Measurements from ENCODE around the gene ITPA.

Gene ITPA

DNA sequence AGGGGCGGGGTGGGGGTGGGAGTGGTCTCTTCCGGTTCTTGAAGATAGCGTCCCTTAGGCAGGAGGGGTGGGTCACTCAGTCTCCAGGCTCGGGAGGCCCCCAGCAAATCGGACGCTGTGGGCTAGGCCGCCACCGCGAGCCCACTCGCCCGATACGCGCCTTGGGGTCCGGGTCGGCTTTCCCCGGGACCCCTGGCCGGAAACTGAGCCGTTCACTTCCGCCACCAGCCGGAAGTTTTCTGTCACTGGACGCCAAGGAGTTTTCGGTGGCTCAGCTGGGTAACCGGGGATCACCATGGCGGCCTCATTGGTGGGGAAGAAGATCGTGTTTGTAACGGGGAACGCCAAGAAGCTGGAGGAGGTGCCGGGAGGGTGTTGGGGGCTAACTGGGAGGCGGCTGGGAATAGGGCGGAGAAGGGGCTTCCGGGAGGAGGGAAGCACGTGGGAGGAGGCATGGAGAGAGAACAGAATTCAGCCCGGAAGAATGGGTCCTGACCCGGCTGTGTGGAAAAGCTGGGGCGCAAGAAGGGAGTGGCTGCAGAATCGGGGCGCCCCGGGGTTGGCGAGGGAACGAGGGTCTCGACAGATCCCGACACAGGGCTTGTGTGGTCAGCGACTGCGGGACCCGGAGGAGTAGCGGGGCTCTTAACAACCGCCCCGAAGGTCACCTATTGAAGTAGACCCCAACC is at the start of gene ITPA:
ITPA (plus strand) TSS at position 242 of the 689 bp plus-strand sequence; CDS start at position 296, 54 bp downstream.
- DNase-seq, result peak; percentile 74

DNA sequence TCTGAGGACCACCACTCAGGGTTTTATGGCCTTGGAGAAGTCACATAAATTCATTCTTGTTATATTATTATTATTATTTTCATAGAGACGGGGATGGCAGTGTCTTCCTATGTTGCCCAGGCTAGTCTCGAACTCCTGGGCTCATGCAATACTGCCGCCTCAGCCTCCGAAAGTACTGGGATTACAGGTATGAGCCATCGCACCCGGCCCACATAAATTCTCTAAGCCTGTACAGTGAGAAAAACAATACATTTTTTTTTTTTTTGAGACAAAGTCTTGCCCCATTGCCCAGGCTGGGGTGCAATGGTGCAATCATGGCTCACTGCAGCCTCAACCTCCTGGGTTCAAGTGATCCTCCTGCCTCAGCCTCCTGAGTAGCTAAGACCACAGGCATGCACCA is 48.9 kb upstream of the ITPA start:
- DNase-seq, result no peak

DNA sequence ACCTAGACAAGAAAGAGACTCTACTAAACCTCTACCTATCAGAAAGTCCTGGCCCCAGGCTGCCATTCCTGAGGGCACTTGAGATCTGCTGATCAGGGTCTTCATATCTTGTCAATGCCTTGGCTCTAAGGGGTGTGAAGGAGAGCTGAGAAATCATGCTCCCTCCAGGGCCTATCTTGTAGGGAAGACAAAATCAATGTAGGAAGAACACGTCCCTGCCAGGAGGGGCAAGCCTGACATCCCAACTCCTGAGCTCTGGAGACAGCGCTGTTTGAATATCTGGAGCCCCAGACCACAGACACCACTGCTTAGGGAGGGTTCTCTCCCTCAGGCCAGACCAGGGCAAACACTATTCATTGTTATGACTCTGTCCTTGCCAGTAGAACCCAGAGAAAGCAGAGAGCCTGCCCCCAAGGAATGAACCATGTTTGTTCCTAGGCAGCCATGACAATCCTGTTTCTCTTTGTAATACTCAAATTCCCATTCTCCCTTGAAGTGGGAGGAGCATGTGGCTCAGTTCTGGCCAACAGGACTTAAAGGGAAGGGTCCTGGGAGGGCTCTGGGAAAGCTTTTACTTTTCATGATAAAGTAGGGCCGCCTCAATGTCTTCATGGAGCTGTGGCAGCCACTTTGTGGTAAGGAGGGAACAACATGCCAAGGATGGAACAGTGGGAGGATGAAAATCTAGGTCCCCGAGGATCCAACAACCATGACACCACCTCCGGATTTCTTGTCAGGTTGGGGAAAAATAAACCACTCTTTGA is 47.8 kb upstream of the ITPA start:
- DNase-seq, result no peak

DNA sequence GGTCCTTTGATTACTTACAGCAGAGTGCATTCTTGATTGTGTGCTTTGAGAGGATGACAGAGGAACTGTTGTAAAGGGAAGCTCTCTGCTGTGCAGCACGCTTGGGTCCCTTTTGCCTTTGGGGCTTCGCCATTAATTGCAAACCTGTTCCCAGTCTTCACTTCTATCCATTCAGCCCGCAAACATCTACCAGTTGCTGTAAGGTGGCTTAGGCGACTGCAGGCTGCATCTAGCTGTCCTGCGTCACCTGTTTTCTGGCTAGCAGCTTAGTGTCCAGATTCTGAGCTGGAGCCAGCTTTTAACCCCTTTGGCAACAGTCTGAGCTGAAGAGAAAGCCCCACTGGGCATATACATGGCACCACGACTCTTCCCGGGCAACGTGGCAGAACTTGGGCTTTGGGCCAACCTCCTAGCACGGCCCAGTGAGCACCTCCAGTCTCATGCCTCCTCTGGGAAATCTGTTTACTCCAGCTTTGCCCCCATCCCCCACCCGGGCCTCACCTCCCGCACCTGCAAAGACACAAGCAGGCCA is 47.2 kb upstream of the ITPA start:
- no peak for DNase-seq

DNA sequence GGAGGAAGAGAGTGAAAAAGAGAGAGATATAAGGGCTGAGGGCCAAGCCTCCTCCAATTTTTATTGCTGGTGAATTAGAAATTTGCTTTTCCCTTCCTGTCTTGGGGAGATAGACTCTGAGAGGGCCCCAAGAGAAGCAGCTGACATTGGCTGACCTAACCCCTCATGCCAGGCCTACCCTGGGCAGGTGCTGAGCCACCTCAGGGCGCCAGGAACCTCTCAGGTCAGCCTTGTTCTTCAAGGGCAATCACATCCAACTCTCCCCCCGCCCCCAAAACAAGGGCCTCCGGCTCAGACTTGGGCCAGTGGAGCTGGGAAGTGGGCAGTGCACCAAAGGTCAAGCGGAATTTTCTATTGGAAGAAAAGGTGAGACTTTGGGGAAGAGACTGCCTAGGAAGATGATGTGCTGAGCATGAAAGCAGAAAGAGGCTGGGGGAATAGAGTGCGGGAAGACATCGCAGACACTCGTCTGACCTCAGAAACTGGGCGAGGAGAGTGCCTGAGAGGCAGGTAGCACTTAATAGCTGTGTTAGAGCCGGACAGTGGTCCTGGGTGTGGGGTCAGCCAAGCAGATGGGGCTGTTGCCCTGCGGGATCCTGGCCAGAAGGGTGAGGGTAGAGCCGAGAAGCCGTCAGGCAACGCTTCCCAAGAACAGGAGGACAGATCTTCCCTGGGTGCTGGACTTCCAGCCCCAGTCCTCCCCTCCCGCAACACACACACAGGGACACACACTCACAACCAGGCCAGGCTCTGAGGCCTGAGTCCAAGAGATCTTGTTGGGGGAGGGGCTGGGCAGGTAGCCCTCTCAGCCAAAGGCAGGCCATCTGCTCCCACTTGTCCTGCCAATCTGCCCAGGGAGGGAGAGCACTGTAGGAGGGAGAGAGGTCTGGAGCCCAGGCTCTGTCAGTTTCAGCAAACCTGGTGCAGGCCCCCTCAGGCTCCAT is 45.9 kb upstream of the ITPA start:
- no peak for DNase-seq

DNA sequence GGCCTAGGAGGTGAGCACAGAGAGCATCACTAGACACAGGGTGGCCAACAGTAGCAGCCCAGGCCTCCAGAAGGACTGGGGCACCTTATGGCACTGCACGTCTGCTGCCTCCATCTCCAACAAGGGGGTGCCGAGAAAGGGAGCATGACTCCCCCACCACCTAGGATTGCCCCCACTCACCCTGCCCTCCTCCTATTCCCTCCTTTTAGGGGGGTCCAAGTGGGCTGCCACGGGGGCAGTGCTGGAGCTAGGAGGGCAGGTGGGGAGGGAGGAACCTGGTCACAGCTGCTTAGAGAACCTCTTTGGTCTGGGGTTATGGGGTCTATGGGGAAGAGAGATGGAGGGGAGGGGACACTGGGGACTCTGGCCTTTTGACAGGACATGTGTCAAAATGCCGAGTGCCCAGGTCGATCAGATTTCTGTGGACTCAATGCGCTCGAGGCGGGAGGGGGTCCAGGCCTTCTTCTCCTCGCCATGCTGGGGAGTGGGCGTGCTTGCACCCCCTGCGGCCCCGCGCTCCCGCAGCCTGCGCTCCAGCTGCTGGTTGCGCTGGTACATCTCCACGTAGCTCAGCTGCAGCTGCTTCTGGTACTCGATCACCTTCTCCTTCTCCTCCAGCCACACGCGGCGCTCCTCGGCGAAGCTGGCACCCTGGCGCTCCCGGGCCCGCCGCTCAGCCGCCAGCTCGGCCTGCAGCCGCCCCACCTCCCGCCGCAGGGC is 45.1 kb upstream of the ITPA start:
- DNase-seq, result no peak

DNA sequence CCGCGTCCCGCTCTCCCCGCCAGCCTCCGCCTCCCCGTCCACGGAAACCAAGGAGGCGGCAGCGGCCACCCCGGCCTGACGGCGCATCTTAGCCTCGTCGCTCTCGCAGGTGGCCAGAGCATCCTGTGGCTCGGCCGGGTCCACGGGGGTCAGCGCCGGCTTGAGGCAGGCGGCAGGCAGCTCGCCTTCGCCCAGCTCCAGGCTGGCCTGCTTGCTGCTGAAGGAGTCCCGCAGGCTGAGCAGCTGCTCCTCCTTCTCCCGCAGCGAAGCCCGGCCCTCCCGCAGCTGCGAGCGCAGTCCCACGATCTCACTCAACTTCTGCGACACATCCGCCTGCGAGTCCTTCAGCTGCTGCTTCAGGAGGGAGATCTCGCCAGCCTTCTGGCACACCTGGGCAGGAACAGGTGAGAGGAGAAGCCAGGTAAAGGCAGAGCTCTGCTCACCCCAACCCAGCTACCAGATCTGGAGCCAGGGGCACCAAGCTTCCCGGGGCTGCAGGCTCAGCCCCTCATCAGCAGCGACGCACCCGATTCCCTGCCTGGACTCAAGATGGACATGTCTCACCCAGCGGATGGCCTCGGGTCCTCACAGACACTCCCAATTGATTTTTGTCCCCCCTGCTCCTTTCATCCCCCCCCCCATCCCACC is 44.4 kb upstream of the ITPA start:
- DNase-seq, result no peak

DNA sequence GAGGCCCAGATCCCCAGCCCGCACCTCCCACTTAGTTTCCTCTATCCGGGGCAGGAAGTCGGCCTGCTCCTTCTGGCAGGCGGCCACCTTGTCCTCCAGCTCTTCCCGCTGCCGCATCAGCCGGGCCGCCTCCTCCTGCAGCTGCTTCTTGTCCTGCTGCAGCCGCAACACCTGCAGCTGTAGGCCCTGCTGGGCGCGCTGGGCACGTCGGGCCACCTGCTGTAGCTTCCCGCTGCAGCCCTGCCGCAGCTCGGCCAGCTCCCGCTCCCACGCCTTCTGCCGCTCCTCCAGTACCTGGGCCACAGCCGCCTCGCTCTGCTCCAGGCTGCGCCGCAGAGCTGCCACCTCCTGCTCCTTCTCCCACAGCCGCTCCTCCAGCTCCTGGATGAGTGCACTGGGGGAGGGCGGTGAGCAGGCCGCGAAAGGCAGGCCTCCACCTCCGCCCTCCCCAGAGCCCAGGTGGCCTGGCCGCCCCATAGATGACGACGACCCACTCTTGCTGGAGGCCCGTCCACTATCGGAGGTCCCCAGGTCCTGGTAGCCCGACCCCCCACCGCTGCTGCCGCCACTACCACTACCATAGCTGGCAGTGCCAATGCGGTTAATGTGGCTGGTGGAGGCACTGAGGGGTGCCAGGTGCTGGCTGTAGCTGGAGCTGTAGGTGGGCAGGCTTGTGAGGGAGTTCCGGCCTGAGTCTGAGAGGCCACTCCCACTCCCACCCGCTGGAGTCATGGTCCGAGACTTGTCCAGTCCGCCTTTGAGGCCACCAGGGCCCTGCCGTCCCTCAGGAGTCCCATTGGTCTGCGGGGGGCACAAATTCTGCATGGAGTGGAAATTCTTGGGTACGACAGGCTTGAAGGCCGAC is 43.6 kb upstream of the ITPA start:
- DNase-seq, result no peak

DNA sequence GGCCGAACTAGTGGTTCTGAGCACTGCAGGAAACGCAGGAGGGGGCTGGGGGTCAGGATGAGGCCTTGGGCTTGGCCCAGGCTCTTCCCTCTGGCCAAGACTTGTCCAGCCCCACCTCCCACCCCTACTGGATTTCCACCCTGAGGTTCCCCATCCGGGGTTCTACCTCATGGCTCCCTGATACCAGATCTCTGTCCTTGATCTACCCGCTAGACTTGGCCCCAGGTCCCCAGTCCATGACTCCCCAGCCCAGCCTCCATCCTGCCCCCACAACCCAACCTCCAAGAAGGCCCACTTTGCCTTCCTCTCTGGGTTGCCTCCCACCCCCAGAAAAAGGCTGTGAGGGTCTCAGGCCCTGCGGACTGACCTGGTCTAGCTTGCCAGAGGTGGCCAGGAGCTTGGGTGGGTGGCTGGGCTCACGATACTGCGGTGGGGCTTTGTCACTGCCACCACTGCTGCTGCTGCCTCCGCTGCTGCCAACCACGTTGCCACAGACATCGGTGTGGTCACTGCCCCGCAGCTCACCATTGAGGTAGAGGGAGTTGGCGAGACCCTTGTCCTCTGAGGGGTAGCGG is 42.9 kb upstream of the ITPA start:
- no peak for DNase-seq

DNA sequence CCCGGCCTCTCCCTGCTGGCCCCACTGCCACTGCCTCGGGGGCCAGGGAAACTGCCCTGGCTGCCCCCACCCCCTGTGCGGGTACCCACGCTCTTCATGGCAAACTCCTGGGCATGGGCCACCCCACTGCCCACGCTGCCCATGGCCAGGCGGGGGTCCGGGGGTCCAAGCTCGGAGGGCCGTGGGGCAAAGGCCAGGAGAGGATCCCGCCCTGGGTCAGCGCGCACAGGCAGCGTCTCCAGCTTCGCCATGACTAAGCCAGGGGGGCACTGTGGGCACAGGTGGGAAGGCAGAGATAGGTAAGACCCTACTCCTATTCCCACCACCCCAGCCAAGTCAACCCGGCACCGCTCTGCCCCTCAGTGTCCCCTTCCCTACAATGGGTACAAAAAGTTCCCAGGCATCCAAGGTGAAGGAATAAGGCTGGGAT is 42.4 kb upstream of the ITPA start:
- DNase-seq, result no peak

DNA sequence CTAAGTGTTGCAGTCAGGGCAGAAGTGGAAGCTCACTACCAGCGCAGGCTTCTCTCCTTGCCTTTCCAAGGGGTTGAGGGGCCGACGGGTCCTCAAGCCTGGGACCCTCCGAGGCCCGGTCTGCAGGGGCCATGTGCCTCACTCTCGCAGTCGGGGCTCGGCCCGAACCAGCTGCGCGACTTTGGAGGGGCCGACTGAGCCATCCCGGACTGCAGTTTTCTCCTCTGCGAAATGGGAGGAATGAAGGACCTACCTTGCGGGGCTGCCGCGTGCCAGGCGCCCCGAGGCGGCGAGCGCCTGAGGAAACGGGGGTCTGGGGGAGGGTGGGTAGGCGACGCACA is 41.6 kb upstream of the ITPA start:
- no peak for DNase-seq

DNA sequence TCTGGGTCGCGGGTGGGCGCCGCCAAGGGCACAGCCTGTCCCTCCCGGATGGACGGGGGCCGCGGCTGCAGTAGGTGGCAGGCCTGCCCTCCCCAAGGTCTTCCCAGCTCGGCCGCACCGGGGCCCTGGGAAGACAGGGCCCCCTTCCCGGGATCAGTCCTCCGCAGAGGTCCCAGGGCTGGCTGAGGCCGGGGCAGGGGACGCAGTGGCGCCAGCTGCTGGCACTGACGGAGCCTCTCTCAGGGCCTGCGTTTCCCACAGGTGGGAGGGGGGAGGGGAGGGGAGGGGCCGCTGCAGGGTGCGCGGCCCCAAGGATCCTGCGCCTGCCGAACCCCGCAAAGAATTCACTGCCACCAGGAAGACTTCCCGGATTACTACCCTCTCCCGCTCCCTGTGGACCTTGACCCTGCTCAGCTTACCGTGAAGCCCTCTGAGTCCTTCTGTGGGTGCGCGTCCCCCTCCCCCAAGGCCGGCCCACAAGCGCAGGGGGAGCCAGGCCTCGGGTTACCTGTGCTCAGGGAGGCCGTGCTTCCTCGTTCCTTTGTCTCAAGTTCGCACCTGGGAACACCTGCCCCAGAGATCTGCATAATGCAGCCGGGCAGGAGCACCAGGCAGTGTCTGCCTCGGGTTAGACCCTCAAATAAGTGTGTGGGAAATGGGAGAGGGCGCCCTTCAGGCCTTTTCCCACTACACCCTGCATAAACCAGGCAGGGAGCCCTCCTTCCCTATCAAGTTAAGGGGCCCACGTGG is 41.0 kb upstream of the ITPA start:
- DNase-seq, result no peak

DNA sequence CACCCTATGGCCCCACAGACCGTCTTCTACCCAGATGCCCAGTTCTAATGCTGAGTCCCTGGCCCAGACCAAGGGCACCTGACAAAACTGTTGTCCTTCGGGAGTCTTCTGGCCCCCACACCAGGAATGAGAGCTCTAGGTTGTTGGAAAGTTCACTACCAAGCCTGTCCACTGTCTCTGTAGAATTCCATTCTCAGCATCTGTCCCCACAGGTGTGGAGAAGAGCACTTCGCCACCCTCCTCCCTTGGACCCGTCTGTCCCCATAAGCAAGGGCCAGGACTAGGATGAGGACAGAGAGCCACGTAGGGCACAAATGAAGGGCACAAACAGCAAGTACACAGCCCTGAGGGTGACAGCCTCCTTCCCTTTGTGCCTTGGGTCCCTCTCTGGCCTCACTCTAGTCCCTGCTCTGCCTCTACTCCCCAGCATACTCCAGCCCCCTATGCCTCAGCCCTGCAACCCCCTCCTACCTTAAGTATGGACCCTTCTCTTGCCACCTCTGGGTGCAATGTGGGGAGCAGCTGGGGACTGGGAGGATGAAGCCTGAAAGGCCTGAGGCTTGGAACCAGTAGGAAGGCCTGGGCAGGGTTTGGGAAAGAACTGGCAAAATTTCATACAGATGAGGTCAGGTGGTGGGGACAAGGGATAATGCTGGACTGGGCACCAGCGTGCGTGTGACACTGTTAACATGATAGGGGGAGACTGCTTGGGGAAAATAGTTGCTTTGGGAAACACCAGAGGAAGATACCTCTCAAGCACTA is 40.3 kb upstream of the ITPA start:
- DNase-seq, result no peak

DNA sequence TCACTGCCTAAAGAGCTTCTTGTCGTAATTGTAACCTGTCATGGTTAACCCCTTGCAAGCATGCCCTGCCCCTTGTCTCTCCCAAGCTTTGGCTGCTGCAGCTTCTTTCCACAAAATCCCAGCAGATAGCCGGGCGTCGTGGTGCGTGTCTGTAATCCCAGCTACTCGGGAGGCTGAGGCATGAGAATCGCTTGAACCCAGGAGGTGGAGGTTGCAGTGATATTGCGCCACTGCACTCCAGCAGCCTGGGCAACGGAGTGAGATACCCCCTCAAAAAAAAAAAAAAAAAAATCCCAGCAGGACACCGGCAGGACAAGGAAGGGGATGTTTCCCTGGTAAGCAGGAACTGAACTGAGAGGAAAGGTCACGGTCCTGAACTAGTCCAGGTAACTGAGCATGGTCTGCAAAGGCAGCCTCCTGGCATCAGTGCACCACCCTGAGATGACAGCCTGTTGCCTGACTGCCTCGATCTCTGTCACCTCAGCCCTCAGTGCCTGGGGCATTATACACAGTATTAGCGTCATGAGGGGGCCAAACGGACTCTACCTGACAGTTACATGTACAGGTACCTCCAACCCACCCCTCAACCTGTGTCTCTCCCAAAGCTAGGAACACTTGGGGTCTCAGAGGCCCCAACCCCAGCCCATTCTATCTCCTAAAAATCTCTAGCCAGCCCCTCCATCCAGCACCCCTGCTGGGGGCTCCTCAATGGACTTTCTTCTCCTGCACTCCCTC is 37.7 kb upstream of the ITPA start:
- DNase-seq, result no peak

DNA sequence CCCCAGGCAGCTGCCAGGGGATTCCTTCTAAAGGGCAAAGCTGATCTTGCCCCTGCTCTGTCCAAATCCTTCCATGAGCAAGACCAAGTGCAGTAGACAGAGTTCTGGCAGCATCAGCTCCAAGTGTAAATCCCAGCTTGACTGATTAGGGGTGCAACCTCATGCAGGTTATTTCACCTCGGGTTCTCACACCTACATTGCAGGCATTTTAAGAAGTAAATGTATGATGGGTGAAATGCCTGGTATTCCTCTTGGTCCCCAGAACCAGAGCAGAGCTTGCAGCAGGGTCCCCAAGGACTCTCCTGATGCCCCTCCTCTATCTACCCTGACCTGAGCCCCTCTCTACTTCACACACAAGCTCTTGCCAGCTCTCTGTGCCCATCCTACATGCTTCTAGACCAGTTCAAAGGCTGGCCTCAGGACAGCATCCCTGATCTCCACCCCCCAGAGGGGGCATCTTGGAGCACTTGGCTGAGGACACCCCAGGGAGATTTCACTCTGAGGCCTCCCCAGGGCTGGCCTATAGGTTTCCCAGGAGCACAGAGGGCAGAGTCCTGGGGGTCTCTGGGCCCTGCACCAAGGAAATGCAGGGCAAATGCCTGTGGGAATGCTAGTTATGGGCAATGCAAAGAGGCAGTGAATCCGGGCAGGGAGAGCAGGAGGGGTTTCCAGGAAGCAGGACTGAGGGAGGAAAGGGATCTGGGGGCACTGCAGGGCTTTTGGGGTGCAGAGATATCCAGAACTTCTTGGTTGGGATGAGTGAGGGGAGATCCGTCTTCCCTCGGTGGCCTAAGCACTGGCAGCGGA is 37.0 kb upstream of the ITPA start:
- DNase-seq, result peak; percentile 40

DNA sequence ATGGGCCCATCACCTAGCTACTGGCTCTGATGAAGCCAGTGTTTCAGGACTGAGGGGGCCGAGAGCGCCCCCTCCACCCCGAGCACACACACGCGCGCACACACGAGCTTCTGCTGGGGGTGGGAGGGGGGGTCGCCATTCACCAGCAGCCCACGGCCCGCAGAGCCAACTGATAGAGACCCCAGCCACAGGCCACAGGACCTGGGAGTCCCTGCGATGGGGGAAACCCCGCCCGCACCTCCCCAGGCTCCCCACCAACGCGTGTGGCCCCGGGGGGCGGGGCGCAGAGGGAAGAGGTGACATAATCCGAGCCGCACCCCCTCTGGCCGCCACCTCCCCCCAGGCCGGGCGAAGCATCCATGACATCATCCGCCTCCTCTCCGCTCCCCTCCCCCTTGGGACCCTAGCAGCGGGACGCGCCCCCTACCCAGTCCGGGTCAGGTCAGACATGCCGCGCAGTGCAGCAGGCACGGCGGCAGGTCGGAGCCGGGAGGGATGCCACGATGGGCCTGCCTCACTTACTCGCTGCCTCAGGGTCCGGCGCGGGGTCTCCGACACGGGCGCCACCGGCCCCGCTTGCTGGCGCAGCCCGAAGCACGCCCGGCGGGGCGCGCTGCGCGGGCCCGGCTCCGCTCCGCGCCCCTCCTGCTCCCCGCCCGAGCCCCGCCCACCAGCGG is 36.2 kb upstream of the ITPA start, which contains the start of gene LZTS3:
LZTS3 (minus strand) TSS at position 617 of the 677 bp plus-strand sequence. CDS start 6,386 bp downstream, outside the sequence.
- DNase-seq, result peak; percentile 94
